H1 (cell line): ENCODE results near the gene UNC119. TPM values are rescaled to one million over a fixed set of nuclear protein-coding genes. Genes with fewer than 3 reads are reported as not detected.

ENCODE experiments used
- CTCF ChIA-PET: fragments of 300-600 bp; sonication (Branson Sonifier 250); formaldehyde crosslinking; loops from one replicate; lab custom pipeline; 2021; ENCODE audit not compliant: partially characterized antibody; lab: Charles Lee
- POLR2A ChIA-PET: fragments of 300-600 bp; sonication (Branson Sonifier 250); formaldehyde crosslinking; loops from one replicate; lab custom pipeline; 2021; ENCODE audit warnings: inconsistent platforms; ENCODE audit not compliant: partially characterized antibody; lab: Charles Lee
- DNase-seq, 2 experiments: peaks; one replicate each; pipeline versions ENCODE4 v3.0.0 to v3.0.0-alpha.2; 2010 to 2022; ENCODE audit warnings: low spot score in 2 of 2, low read depth in 1 of 2, mixed read lengths in 1 of 2
- FAIRE-seq: peaks from 2 replicates; lab custom pipeline; 2011; peaks lifted over from hg19 to GRCh38; lab: Jason Lieb, UNC
- H2AFZ ChIP-seq: 2 replicates; pipeline ENCODE4 v1.8.1; 2012; ENCODE audit warnings: low read length, inconsistent platforms
- H2AK5ac ChIP-seq: 2 replicates; pipeline ENCODE4 v1.6.1; 2013; ENCODE audit warnings: low read depth, low read length
- H2BK120ac ChIP-seq: replicated peaks from 2 replicates; pipeline ENCODE3; 2013; ENCODE audit warnings: low read depth, low read length, inconsistent platforms
- H2BK12ac ChIP-seq: 2 replicates; pipeline ENCODE4 v1.6.1; 2013; ENCODE audit warnings: low read depth, low read length
- H2BK15ac ChIP-seq: 2 replicates; pipeline ENCODE4 v1.6.1; 2013; ENCODE audit warnings: low read length
- H2BK20ac ChIP-seq: 2 replicates; pipeline ENCODE4 v1.6.1; 2013; ENCODE audit warnings: low read length
- H2BK5ac ChIP-seq: 2 replicates; pipeline ENCODE4 v1.6.1; 2013; ENCODE audit warnings: low read depth, low read length
- H3K14ac ChIP-seq: 2 replicates; pipeline ENCODE4 v1.6.1; 2013; ENCODE audit warnings: inconsistent platforms; ENCODE audit not compliant: insufficient read length
- H3K18ac ChIP-seq: 2 replicates; pipeline ENCODE4 v1.6.1; 2013; ENCODE audit warnings: low read length; ENCODE audit errors: extremely low read depth
- H3K23ac ChIP-seq: 2 replicates; pipeline ENCODE4 v1.6.1; 2013; ENCODE audit warnings: inconsistent platforms; ENCODE audit not compliant: insufficient read length
- H3K23me2 ChIP-seq: 2 replicates; pipeline ENCODE4 v1.6.1; 2013; ENCODE audit warnings: low read depth, low read length
- H3K27ac ChIP-seq: 2 replicates; pipeline ENCODE4 v1.6.1; 2011; ENCODE audit warnings: low read depth, low read length, inconsistent platforms
- H3K27me3 ChIP-seq, 4 experiments: replicated peaks in 1 of 4; 1 replicate in 1 of 4; 2 replicates in 3 of 4; pipeline versions ENCODE4 v1.6.1 to v1.8.1; 2011 to 2013; ENCODE audit warnings: low read length in 3 of 4, mild to moderate bottlenecking in 3 of 4, inconsistent platforms in 2 of 4, mixed read lengths in 2 of 4, moderate library complexity in 1 of 4; ENCODE audit not compliant: control insufficient read depth in 3 of 4, insufficient read depth in 3 of 4; ENCODE audit errors: extremely low read depth in 1 of 4
- H3K36me3 ChIP-seq, 4 experiments: 2 replicates each; pipeline versions ENCODE4 v1.6.1 to v1.8.1; 2011 to 2013; ENCODE audit warnings: mild to moderate bottlenecking in 4 of 4, low read length in 3 of 4, moderate library complexity in 2 of 4, control low read depth in 1 of 4, inconsistent platforms in 1 of 4; ENCODE audit not compliant: insufficient read depth in 4 of 4, control insufficient read depth in 2 of 4
- H3K4ac ChIP-seq: replicated peaks from 2 replicates; pipeline ENCODE3; 2013; ENCODE audit warnings: low read length, low read depth, mixed read lengths, inconsistent platforms; ENCODE audit not compliant: insufficient read length
- H3K4me1 ChIP-seq, 4 experiments: replicated peaks in 1 of 4; 1 replicate in 1 of 4; 2 replicates in 3 of 4; pipeline versions ENCODE4 v1.6.1 to v1.8.1; 2011 to 2013; ENCODE audit warnings: low read length in 3 of 4, inconsistent platforms in 2 of 4, mixed read lengths in 1 of 4; ENCODE audit not compliant: insufficient read depth in 4 of 4, control insufficient read depth in 3 of 4
- H3K4me2 ChIP-seq, 2 experiments: 2 replicates each; pipeline versions ENCODE4 v1.6.1 to v1.8.1; 2011 to 2013; ENCODE audit warnings: low read depth in 2 of 2, low read length in 2 of 2, control low read depth in 1 of 2, inconsistent platforms in 1 of 2, mild to moderate bottlenecking in 1 of 2; ENCODE audit not compliant: insufficient read depth in 1 of 2
- H3K4me3 ChIP-seq, 4 experiments: fragments of 200-600, 300-600 bp in 1 of 4; sonication (generic), shearing (Covaris generic), sonication (Bioruptor Twin) in 1 of 4; 2 replicates each; pipeline versions ENCODE4 v1.5.1 to v1.8.1; 2011 to 2016; ENCODE audit warnings: low read length in 4 of 4, low read depth in 3 of 4, control low read depth in 2 of 4, inconsistent platforms in 2 of 4, mild to moderate bottlenecking in 2 of 4, mixed read lengths in 1 of 4, moderate library complexity in 1 of 4; ENCODE audit not compliant: insufficient read depth in 2 of 4; ENCODE audit errors: extremely low read depth in 1 of 4
- H3K56ac ChIP-seq: replicated peaks from 2 replicates; pipeline ENCODE3; 2013; ENCODE audit warnings: low read depth, mild to moderate bottlenecking, mixed read lengths, low read length, inconsistent platforms; ENCODE audit not compliant: insufficient read length
- H3K79me1 ChIP-seq: 2 replicates; pipeline ENCODE4 v1.6.1; 2013; ENCODE audit warnings: low read depth, low read length, control low read depth
- H3K79me2 ChIP-seq, 2 experiments: 2 replicates each; pipeline versions ENCODE4 v1.6.1 to v1.8.1; 2012 to 2013; ENCODE audit warnings: low read length in 2 of 2, mild to moderate bottlenecking in 2 of 2, inconsistent platforms in 1 of 2; ENCODE audit not compliant: insufficient read depth in 2 of 2, control insufficient read depth in 1 of 2
- H3K9ac ChIP-seq, 4 experiments: replicated peaks in 1 of 4; 1 replicate in 1 of 4; 2 replicates in 3 of 4; pipeline versions ENCODE4 v1.6.1 to v1.8.1; 2011 to 2013; ENCODE audit warnings: low read depth in 3 of 4, low read length in 3 of 4, control low read depth in 2 of 4, mild to moderate bottlenecking in 2 of 4, moderate library complexity in 2 of 4, inconsistent platforms in 1 of 4; ENCODE audit errors: extremely low read depth in 1 of 4
- H3K9me3 ChIP-seq, 2 experiments: 2 replicates each; pipeline versions ENCODE4 v1.6.1 to v1.8.1; 2012 to 2013; ENCODE audit warnings: mild to moderate bottlenecking in 2 of 2, moderate library complexity in 2 of 2, control low read depth in 1 of 2, inconsistent platforms in 1 of 2, low read depth in 1 of 2, low read length in 1 of 2, mixed read lengths in 1 of 2; ENCODE audit not compliant: insufficient read depth in 2 of 2
- H4K20me1 ChIP-seq, 2 experiments: replicated peaks in 1 of 2; 2 replicates each; pipeline versions ENCODE3 to v1.8.1; 2011 to 2013; ENCODE audit warnings: inconsistent platforms in 2 of 2, low read length in 2 of 2, mild to moderate bottlenecking in 1 of 2; ENCODE audit not compliant: insufficient read depth in 2 of 2, control insufficient read depth in 1 of 2
- H4K5ac ChIP-seq: 2 replicates; pipeline ENCODE4 v1.6.1; 2013; ENCODE audit warnings: low read length, low read depth, mixed read lengths, inconsistent platforms; ENCODE audit not compliant: insufficient read length
- H4K8ac ChIP-seq: 2 replicates; pipeline ENCODE4 v1.8.0; 2013; ENCODE audit warnings: mild to moderate bottlenecking, moderate library complexity, low read length, inconsistent platforms; ENCODE audit not compliant: insufficient read depth; ENCODE audit errors: extremely low read depth
- H4K91ac ChIP-seq: replicated peaks from 2 replicates; pipeline ENCODE3; 2013; ENCODE audit warnings: low read length, mixed read lengths, inconsistent platforms; ENCODE audit not compliant: insufficient read length
- ASH2L ChIP-seq: fragments of 200-600, 300-600 bp; sonication (generic); IDR thresholded peaks from one replicate; pipeline ENCODE4 v1.7.1; 2017; ENCODE audit warnings: low read length
- CREB1 ChIP-seq: IDR thresholded peaks from 2 replicates; pipeline ENCODE4 v1.6.1; 2012; ENCODE audit warnings: inconsistent platforms
- GABPA ChIP-seq: IDR thresholded peaks from 2 replicates; pipeline ENCODE4 v1.6.1; 2011; ENCODE audit warnings: mild to moderate bottlenecking, low read length, moderate library complexity, borderline replicate concordance; ENCODE audit not compliant: insufficient read depth
- HDAC2 ChIP-seq, 2 experiments: fragments of 300-600 bp in 1 of 2; sonication (generic) in 1 of 2; IDR thresholded peaks; 2 replicates each; pipeline ENCODE4 v1.6.1; 2011 to 2012; ENCODE audit warnings: low read depth in 2 of 2, low read length in 2 of 2, mild to moderate bottlenecking in 2 of 2, moderate library complexity in 2 of 2, borderline replicate concordance in 1 of 2, inconsistent platforms in 1 of 2
- KDM4A ChIP-seq: IDR thresholded peaks from one replicate; pipeline ENCODE4 v1.7.1; 2012; ENCODE audit warnings: low read depth, mild to moderate bottlenecking, moderate library complexity, low read length, inconsistent platforms; ENCODE audit not compliant: severe bottlenecking
- POLR2AphosphoS5 ChIP-seq: IDR thresholded peaks from 2 replicates; pipeline ENCODE4 v1.6.1; 2011; ENCODE audit warnings: low read depth, low read length
- POU5F1 ChIP-seq: IDR thresholded peaks from 2 replicates; pipeline ENCODE4 v1.6.1; 2011; ENCODE audit warnings: low read depth, mild to moderate bottlenecking, low read length, moderate library complexity
- SIN3A ChIP-seq, 2 experiments: IDR thresholded peaks in 1 of 2; conservative IDR thresholded peaks in 1 of 2; 2 replicates each; pipeline ENCODE4 v1.6.1; 2011 to 2012; ENCODE audit warnings: low read length in 2 of 2, improper control_type of control experiment in 1 of 2, low read depth in 1 of 2, mild to moderate bottlenecking in 1 of 2
- SP1 ChIP-seq: IDR thresholded peaks from 2 replicates; pipeline ENCODE4 v1.6.1; 2011; ENCODE audit warnings: low read depth, low read length
- SP2 ChIP-seq: IDR thresholded peaks from 2 replicates; pipeline ENCODE4 v1.6.1; 2012; ENCODE audit warnings: mild to moderate bottlenecking, low read length, inconsistent platforms
- TAF1 ChIP-seq: IDR thresholded peaks from 2 replicates; pipeline ENCODE4 v1.6.1; 2011; ENCODE audit warnings: mild to moderate bottlenecking, low read depth, low read length
- TAF7 ChIP-seq: optimal IDR thresholded peaks from 2 replicates; pipeline ENCODE3; 2011; ENCODE audit warnings: low read depth, mild to moderate bottlenecking, inconsistent platforms, low read length, moderate library complexity, borderline replicate concordance
- WGBS, 2 experiments: shearing (Covaris generic) in 1 of 2; methylation state at CpG; one replicate each; pipeline versions ENCODE4 v1.1.6 to v1.1.7; 2013 to 2015; ENCODE audit warnings: low lambda C conversion rate in 2 of 2, mixed read lengths in 2 of 2, inconsistent platforms in 1 of 2, low coverage in 1 of 2, missing lambda C conversion rate in 1 of 2; ENCODE audit not compliant: insufficient replicate concordance in 2 of 2, insufficient coverage in 1 of 2, insufficient read length in 1 of 2; ENCODE audit errors: extremely low coverage in 1 of 2, missing lambda C conversion rate in 1 of 2; 5-methylcytosine and 5-hydroxymethylcytosine counted together
- polyA plus RNA-seq, 7 experiments: library from polyadenylated mRNA; depleted of rRNA in 3 of 7; stranded (reverse) in 5 of 7; unstranded in 2 of 7; fragments of >200 nt in 5 of 7; fragments of 200-250 nt in 2 of 7; gene quantifications; 1 replicate in 5 of 7; 2 replicates in 1 of 7; 4 replicates in 1 of 7; pipeline versions ENCODE4 v1.2.1 to v1.2.3, GENCODE V29; 2011 to 2013; ENCODE audit warnings: missing spikeins in 2 of 7, mixed read lengths in 2 of 7
- total RNA-seq: library from RNA; stranded (reverse); fragmentation: NEBNext Ultra II Directional; extraction: Animal tissue kit (Norgen Biotek cat#: 25700); gene quantifications from 2 replicates; pipeline ENCODE4 v1.2.1, GENCODE V29; 2021

The UNC119 gene
- total and polyA plus RNA-seq, 2 of the 8 experiments (the other 6 are each of a cell fraction or from before 2014, with no cell fraction given), result 43.5 to 94.4 TPM

- H4K20me1 ChIP-seq, result no peaks in the 10 kb centered on the region
- 1% methylated on average over 30 of the region's 44 CpGs; no CpG with 5 or more reads in 1 of the 2 experiments for WGBS, 2 experiments
- H3K23ac ChIP-seq, result no peak within 1 kb of the TSS
- H2BK5ac ChIP-seq, result peak within 1 kb of the TSS; percentile 76
- peak within 1 kb of the TSS; percentile 94 for H4K8ac ChIP-seq
- no peaks in the 10 kb centered on the region; a peak in 1 of 7 replicates for H3K27me3 ChIP-seq
- H2AK5ac ChIP-seq, result no peak within 1 kb of the TSS
- peak within 1 kb of the TSS; percentile 70 to 94 (median 88) for H3K9ac ChIP-seq
- H3K23me2 ChIP-seq, result peaks cover 9% of the 10 kb centered on the region; the same call in 1 of the 2 replicates
- H3K36me3 ChIP-seq, result peaks cover 0 to 6% (median 2%) of the 10 kb centered on the region in 4 experiments; a peak in 3 of 8 replicates
- no peak within 1 kb of the TSS for H3K14ac ChIP-seq
- FAIRE-seq (no peak), DNase-seq (peak; percentile 81 to 96)
- H3K4ac ChIP-seq, result peak within 1 kb of the TSS; percentile 81
- ChIA-PET CTCF (interaction anchor here (1.0 to 5.6 kb wide), 5 partner anchors 14 to 46 kb away, joined by 4 to 45 read pairs (median 4); partner anchors contain the start of genes BLTP2, PIGS and RSKR), POLR2A (interaction anchor here (0.5 to 7.5 kb wide), 25 partner anchors 8 to 1039 kb away, joined by 3 to 83 read pairs (median 4); partner anchors contain the start of genes ALDOC, PIGS, PROCA1 and RSKR)
- H3K56ac ChIP-seq, result peak within 1 kb of the TSS; percentile 91
- peak within 1 kb of the TSS; percentile 86 to 96 for H3K4me2 ChIP-seq
- H4K5ac ChIP-seq, result peak within 1 kb of the TSS; percentile 67
- H3K4me3 ChIP-seq, result peak within 1 kb of the TSS; percentile 78 to 93 (median 92)
- peak within 1 kb of the TSS; percentile 72 for H3K18ac ChIP-seq
- H3K79me1 ChIP-seq, result no peaks in the 10 kb centered on the region; the same call in 1 of the 2 replicates
- H2AFZ ChIP-seq, result peak within 1 kb of the TSS; percentile 60
- no peak within 1 kb of the TSS for H2BK120ac ChIP-seq
- no peak within 1 kb of the TSS for H2BK20ac ChIP-seq
- peaks cover 0 to 16% of the 10 kb centered on the region in 2 experiments; a peak in 2 of 4 replicates for H3K79me2 ChIP-seq
- H2BK12ac ChIP-seq, result no peak within 1 kb of the TSS
- H4K91ac ChIP-seq, result peak within 1 kb of the TSS; percentile 89
- H2BK15ac ChIP-seq, result no peak within 1 kb of the TSS
- peaks cover 0 to 4% (median 0%) of the 10 kb centered on the region in 4 experiments; a peak in 2 of 7 replicates for H3K4me1 ChIP-seq
- H3K27ac ChIP-seq, result peak within 1 kb of the TSS; percentile 93
- no peaks in the 10 kb centered on the region for H3K9me3 ChIP-seq
- TF ChIP-seq ASH2L, result peak; percentile 80
- no peak for TF ChIP-seq SP2
- TF ChIP-seq HDAC2 (IDR thresholded peaks at IDR 0.05; ENCODE audit: borderline replicate concordance in 1 of 2, low read depth in 2 of 2, low read length in 2 of 2), result no peak
- TF ChIP-seq KDM4A, result peak; percentile 88
- no peak for TF ChIP-seq GABPA
- TF ChIP-seq POLR2AphosphoS5, result peak; percentile 94
- TF ChIP-seq TAF7, result peak; percentile 72
- peak; percentile 72 for TF ChIP-seq CREB1
- peak; percentile 92 for TF ChIP-seq TAF1
- TF ChIP-seq SIN3A (conservative IDR thresholded peaks at IDR 0.05 in 1 of 2, IDR thresholded peaks at IDR 0.05 in 1 of 2; ENCODE audit: low read depth in 1 of 2, low read length in 2 of 2), result peak in 1 of 2 experiments; percentile 86; a peak in 2 of 4 replicates
- no peak for TF ChIP-seq POU5F1
- TF ChIP-seq SP1, result peak; percentile 78
These were observed 46.4 kb upstream of the UNC119 start, which contains the start of gene SPAG5 for GRCh38 chr17:28598799-28599310. SPAG5 (minus strand) TSS chr17:28599025; CDS start chr17:28598946, 79 bp downstream.
